Activated CD4-positive, alpha-beta T cell treated with anti-CD3 and anti-CD28 coated beads for 48 hours (primary cell): ENCODE measurements around the gene UMAD1.

ENCODE experiments used
- DNase-seq: peaks from one replicate; pipeline ENCODE4 v3.0.0-alpha.2; 2020

The UMAD1 gene

GRCh38 chr7:7695111-7695817, 54.7 kb downstream of the UMAD1 start:
- no peak for DNase-seq

- DNase-seq: no peak
Observed at GRCh38 chr7:7696458-7697119, 56.0 kb downstream of the UMAD1 start.

GRCh38 chr7:7698930-7699329, 58.4 kb downstream of the UMAD1 start:
- no peak for DNase-seq

- DNase-seq: no peak
Observed at GRCh38 chr7:7699380-7699779, 58.8 kb downstream of the UMAD1 start.

GRCh38 chr7:7699970-7700369, 59.4 kb downstream of the UMAD1 start:
- DNase-seq: no peak

- DNase-seq: no peak
Observed at GRCh38 chr7:7701527-7701926, 61.0 kb downstream of the UMAD1 start.

- no peak for DNase-seq
Observed at GRCh38 chr7:7702826-7703225, 62.3 kb downstream of the UMAD1 start.

GRCh38 chr7:7703427-7703826, 62.9 kb downstream of the UMAD1 start:
- DNase-seq: no peak

- no peak for DNase-seq
Observed at GRCh38 chr7:7704867-7705266, 64.3 kb downstream of the UMAD1 start.

- no peak for DNase-seq
Observed at GRCh38 chr7:7705318-7705717, 64.8 kb downstream of the UMAD1 start.

GRCh38 chr7:7706101-7706511, 65.6 kb downstream of the UMAD1 start:
- no peak for DNase-seq

GRCh38 chr7:7706556-7707172, 66.1 kb downstream of the UMAD1 start:
- no peak for DNase-seq

- DNase-seq: no peak
Observed at GRCh38 chr7:7707246-7707645, 66.7 kb downstream of the UMAD1 start.

- DNase-seq: no peak
Observed at GRCh38 chr7:7707806-7708205, 67.3 kb downstream of the UMAD1 start.

GRCh38 chr7:7709291-7709690, 68.7 kb downstream of the UMAD1 start:
- DNase-seq: no peak

- no peak for DNase-seq
Observed at GRCh38 chr7:7710469-7710868, 69.9 kb downstream of the UMAD1 start.

GRCh38 chr7:7713730-7714129, 73.2 kb downstream of the UMAD1 start:
- DNase-seq: no peak

GRCh38 chr7:7718492-7718891, 77.9 kb downstream of the UMAD1 start, which contains the start of gene RPA3:
Gene RPA3, minus strand, starts transcription at chr7:7718607. Its CDS starts 78,189 bp downstream, at chr7:7640418.
- DNase-seq: no peak

GRCh38 chr7:7719236-7719635, 78.7 kb downstream of the UMAD1 start:
- DNase-seq: peak; percentile 56

- no peak for DNase-seq
Observed at GRCh38 chr7:7720193-7720592, 79.6 kb downstream of the UMAD1 start.

GRCh38 chr7:7720750-7721621, 80.4 kb downstream of the UMAD1 start:
- DNase-seq: no peak

- no peak for DNase-seq
Observed at GRCh38 chr7:7731732-7732131, 91.2 kb downstream of the UMAD1 start.

- no peak for DNase-seq
Observed at GRCh38 chr7:7732621-7733281, 92.2 kb downstream of the UMAD1 start.
